HS-27A (cell line): ENCODE results near the gene GDA.
"Not testable (repeated sequence)": the region's sequence is repeated elsewhere in the genome, so short reads cannot be mapped to it uniquely, and the experiment has no call there.

ENCODE experiments used
- DNase-seq: peaks from one replicate; pipeline ENCODE4 v3.0.0-alpha.2; 2012; ENCODE audit warnings: low read depth, missing footprints

GDA gene

DNA sequence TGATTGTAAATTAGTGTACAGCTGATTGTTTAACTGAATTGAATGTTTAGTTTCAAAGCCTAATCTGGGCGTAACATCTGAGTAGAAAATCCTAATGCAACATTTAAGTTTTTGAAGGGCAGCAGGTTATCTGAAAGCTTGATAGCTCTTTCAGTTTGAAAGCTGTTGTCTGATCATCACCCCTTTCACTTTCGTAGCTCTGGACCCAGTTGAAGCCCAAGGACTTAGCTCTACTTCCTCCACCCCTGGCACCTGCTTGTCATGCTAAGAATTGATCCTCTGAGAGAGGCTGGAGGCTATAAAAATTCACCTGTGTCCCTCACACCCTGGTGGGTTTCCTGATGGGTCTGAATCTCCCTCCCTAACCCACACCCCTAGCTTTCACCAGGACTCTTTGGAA is 129.7 kb downstream of the GDA start:
- DNase-seq, result no peak

DNA sequence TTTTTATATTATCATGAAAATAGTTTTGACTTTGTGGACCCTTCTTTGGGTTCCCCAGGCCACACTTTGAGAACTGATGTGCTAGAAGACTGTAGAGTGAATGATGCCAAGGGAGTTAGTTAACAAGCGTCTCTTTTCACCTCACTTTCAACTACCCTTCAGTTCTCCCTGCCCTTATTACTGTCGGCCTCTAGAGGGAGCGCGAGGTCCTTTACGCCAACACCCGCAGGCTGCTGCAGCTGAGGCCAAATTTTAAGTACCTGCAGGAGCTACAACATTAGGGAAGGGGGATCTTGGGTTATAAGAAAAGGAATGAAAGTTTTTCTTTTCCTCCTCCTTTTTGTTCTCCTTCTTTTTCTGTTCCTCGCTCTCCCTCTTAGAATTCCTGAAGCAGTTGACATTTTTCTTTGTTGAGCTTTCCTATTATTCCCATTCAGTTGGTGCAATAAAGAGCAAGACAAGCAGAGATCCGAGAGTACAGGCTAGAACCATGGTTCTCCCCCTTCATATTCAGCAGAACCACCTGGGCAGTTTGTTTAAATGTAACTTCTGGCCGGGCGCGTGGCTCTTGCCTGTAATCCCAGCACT is 131.8 kb downstream of the GDA start:
- no peak for DNase-seq

DNA sequence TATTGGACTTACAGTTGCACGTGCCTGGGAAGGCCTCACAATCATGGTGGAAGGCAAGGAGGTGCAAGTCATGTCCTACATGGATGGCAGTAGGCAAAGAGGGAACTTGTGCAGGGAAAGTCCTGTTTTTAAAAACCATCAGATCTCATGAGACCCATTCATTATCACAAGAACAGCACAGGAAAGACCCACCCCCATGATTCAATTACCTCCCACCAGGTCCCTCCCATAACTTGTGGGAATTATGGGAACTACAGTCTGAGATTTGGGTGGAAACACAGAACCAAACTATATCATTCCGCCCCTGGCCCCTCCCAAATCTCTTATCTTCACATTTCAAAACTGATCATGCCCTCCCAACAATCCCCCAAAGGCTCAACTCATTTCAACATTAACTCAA is 140.2 kb downstream of the GDA start:
- no peak for DNase-seq

- DNase-seq, result no peak
Measured at GRCh38 chr9:72290311-72290710, 141.1 kb downstream of the GDA start.

DNA sequence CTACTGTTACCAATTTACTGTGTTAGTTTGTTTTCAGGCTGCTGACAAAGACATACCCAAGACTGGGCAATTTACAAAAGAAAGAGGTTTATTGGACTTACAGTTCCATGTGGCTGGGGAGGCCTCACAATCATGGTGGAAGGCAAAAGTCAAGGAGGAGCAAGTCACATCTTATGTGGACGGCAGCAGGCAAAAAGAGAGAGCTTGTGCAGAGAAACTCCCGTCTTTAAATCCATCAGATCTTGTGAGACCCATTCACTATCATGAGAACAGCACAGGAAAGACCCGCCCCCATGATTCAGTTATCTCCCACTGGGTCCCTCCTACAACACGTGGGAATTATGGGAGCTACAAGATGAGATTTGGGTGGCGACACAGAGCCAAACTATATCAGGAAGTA is 142.3 kb downstream of the GDA start:
- DNase-seq, result not testable (repeated sequence)

GRCh38 chr9:72292256-72292682 is 143.0 kb downstream of the GDA start:
- DNase-seq, result no peak

DNA sequence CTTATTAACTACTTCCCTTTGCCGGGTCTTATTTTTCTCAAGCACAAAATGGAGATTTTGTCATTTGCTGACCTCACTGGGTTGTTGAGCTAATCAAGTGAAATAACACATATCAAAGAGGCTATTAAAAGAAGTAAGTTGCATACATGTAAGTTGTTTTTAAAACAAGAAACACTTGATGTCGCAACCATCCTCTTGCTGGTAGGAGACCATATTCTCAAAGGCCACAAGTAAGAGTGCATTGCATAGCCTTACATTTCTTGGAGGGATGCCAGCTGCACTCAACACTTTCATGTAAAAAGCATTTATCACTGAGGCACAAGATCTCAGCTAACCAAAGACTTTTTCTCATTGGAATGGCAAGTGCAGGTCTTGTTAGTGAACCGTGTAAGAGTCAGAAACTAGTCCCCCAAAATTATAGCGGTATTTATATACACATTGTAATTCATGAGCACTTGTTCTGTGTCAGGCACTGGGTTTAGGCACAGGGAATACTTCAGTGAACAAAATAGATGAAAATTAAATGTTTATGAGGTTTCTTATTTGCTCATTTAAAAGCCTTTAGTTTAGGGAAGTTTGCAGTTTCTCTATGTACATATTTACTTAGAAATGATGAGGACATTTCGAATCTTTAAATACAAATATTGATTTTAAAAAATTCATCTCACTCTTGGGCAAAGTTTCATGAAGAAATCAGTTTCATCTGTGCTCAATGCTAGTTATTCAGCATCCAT is 143.8 kb downstream of the GDA start:
- DNase-seq, result no peak

DNA sequence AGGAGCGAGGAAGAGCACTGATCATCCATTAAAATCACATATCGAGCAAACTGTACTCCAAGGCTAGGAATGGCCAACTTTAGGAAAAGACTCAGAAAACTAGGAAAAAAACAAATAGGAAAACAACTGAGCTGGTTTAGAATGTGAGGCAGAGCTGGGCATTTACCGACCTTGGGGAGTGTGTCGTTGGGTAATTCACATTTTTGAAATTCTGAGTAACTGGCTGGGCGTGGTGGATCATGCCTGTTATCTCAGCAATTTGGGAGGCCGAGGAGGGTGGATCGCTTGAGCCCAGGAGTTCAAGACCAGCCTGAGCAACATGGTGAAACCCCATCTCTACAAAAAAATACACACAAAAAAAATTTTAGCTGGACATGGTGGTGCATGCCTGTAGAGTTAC is 145.7 kb downstream of the GDA start:
- no peak for DNase-seq

DNA sequence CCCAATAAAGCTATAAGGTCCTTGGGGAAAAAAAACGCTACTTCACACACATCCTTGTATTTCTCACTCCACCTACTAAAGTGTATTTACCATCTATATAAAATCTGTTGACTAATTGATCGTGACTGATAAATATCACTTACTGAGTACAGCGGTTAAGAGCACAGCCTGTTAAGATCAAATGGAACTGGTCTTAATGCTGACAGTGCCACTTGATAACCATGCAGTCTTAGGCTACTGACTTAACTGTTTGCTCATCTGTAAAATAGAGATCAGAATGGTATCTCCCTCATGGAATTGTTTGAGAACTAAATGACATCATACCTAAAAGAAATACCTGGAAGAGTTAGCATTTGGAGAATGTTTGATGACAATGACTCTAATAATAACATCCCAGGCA is 148.3 kb downstream of the GDA start:
- DNase-seq, result no peak

DNA sequence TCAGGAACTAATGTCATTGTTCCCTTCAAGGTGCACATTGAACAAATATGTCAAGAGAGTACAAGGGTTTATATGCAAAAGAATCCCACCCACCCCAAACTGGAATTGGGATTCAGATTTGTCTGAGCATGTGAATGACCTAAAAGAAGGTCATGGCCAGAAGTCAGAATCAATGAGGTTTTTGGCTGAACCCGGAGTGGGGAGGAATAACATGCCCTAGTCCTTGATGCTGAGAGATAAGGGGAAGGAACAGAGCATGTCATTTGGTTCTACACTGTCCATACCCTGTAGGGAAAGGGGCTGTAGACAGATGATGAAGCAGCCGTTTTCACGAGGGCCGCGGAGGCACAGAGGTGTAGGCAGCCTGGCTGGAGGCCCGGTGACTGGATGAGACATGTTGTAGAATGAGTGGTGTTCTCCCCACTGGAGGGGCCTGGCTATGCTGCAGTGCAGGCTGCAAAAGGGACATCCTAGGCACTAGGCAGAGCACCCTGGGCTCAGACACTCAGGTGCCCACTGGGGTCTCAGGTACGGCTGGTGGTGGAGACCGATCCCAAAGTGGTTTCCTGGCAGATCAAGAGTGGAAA is 149.9 kb downstream of the GDA start:
- DNase-seq, result no peak

DNA sequence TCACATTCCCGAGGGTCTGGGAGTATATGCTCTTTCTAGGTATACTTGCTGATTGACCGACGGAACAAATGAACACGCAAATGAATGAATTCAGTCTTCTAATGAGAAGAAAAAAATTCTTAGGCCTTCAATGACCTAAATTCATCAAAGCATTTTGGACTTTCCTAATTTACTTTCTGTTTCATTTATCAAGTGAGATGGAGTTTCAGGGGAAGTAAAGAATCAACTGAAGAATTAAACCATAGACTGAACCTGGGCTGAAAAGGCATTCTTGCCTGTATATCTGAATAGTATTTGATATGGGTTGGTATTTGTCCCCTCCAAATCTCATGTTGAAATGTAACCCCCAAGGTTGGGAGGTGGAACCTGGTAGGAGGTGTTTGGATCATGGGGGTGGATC is 151.6 kb downstream of the GDA start:
- no peak for DNase-seq
